Gastrocnemius medialis (tissue), 4 donors: ENCODE data around the gene USP2.

Experiments
- POLR2A ChIP-seq, 2 donors: fragments of 450-650 bp; IDR thresholded peaks; one replicate each; pipeline ENCODE4 v1.6.1; 2017; ENCODE audit warnings: antibody characterized with exemption in 2 of 2, mild to moderate bottlenecking in 2 of 2, moderate library complexity in 2 of 2
- TF ChIP-seq, protein P1 (sequence below), 5 experiments: fragments of 450-650 bp in 3 of 5; fragments of 200-600 bp in 2 of 5; sonication (generic) in 2 of 5; IDR thresholded peaks in 4 of 5; conservative IDR thresholded peaks in 1 of 5; 1 replicate in 4 of 5; 2 replicates in 1 of 5; pipeline ENCODE4 v1.5.1; 2016 to 2019; ENCODE audit warnings: antibody characterized with exemption in 5 of 5, mild to moderate bottlenecking in 3 of 5, moderate library complexity in 3 of 5

- peak; percentile 59 to 66 for TF ChIP-seq POLR2A (IDR thresholded peaks at IDR 0.05)
- TF ChIP-seq, protein P1, sequence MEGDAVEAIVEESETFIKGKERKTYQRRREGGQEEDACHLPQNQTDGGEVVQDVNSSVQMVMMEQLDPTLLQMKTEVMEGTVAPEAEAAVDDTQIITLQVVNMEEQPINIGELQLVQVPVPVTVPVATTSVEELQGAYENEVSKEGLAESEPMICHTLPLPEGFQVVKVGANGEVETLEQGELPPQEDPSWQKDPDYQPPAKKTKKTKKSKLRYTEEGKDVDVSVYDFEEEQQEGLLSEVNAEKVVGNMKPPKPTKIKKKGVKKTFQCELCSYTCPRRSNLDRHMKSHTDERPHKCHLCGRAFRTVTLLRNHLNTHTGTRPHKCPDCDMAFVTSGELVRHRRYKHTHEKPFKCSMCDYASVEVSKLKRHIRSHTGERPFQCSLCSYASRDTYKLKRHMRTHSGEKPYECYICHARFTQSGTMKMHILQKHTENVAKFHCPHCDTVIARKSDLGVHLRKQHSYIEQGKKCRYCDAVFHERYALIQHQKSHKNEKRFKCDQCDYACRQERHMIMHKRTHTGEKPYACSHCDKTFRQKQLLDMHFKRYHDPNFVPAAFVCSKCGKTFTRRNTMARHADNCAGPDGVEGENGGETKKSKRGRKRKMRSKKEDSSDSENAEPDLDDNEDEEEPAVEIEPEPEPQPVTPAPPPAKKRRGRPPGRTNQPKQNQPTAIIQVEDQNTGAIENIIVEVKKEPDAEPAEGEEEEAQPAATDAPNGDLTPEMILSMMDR (IDR thresholded peaks at IDR 0.05 in 4 of 5, conservative IDR thresholded peaks at IDR 0.05 in 1 of 5) = peak in 3 of 5 experiments; percentile 37 to 54 (median 42)
Measured at GRCh38 chr11:119365071-119365591, 16.4 kb downstream of the USP2 start.
